Naive B cell (primary cell): ENCODE measurements around the gene NKX2-1. TPM values are rescaled to one million over a fixed set of nuclear protein-coding genes. Genes with fewer than 3 reads are reported as not detected.
A peak's percentile ranks its signal among the peaks of the same experiment; 100 is the strongest.

Source experiments
- ATAC-seq, 2 donors: fragments of 150-1000 bp; cut with Tn5 transposase; 2 replicates each; pipeline ENCODE4 v1.10.0; 2021; ENCODE audit warnings: low read depth in 2 of 2, mild to moderate bottlenecking in 2 of 2, moderate library complexity in 2 of 2
- DNase-seq: peaks from one replicate; pipeline ENCODE4 v3.0.0; 2022
- H3K27ac Mint-ChIP-seq, 6 donors: one replicate each; pipeline ENCODE4 v1.8.0; 2020 to 2022; ENCODE audit warnings: mild to moderate bottlenecking in 6 of 6, mixed read lengths in 6 of 6, moderate library complexity in 5 of 6, inconsistent platforms in 2 of 6
- H3K27me3 Mint-ChIP-seq, 3 donors: one replicate each; pipeline ENCODE4 v1.8.0; 2021 to 2022; ENCODE audit warnings: mixed read lengths in 3 of 3, mild to moderate bottlenecking in 1 of 3
- H3K36me3 Mint-ChIP-seq, 2 donors: one replicate each; pipeline ENCODE4 v1.8.0; 2020 to 2022; ENCODE audit warnings: mixed read lengths in 2 of 2, inconsistent platforms in 1 of 2, mild to moderate bottlenecking in 1 of 2
- H3K4me1 Mint-ChIP-seq, 3 donors: one replicate each; pipeline ENCODE4 v1.8.0; 2020 to 2022; ENCODE audit warnings: mixed read lengths in 3 of 3, inconsistent platforms in 1 of 3, mild to moderate bottlenecking in 1 of 3, moderate library complexity in 1 of 3
- H3K4me3 Mint-ChIP-seq, 8 donors: one replicate each; pipeline ENCODE4 v1.8.0; 2020 to 2022; ENCODE audit warnings: mild to moderate bottlenecking in 8 of 8, mixed read lengths in 8 of 8, moderate library complexity in 8 of 8, inconsistent platforms in 2 of 8
- H3K9me3 Mint-ChIP-seq, 7 donors: one replicate each; pipeline ENCODE4 v1.8.0; 2020 to 2022; ENCODE audit warnings: mixed read lengths in 7 of 7, mild to moderate bottlenecking in 5 of 7, inconsistent platforms in 2 of 7, moderate library complexity in 1 of 7
- polyA plus RNA-seq, 6 donors: library from polyadenylated mRNA; unstranded; fragments of 300-500 nt; fragmentation: Illumina TruSeq; gene quantifications; one replicate each; pipeline ENCODE4 v1.2.3, GENCODE V29; 2021; ENCODE audit warnings: low read depth in 6 of 6

NKX2-1 gene
- polyA plus RNA-seq, 6 donors from 2014 or later, result not detected

GRCh38 chr14:36506732-36507614, 13.1 kb downstream of the NKX2-1 start:
- Mint-ChIP-seq H3K9me3 (peaks cover 2 to 20% (median 6%) of the 10 kb centered on the region in 7 donors), H3K4me3 (no peak overlapping the region), H3K27me3 (peaks cover 69 to 88% (median 87%) of the 10 kb centered on the region in 3 donors), H3K36me3 (peaks cover 4 to 18% of the 10 kb centered on the region in 2 donors), H3K27ac (peak overlapping the region in 1 of 6 donors; percentile 18), H3K4me1 (peaks cover 4 to 9% (median 5%) of the 10 kb centered on the region in 3 donors)
- no peak for DNase-seq
- ATAC-seq, result no peak

- Mint-ChIP-seq H3K4me3 (no peak overlapping the region), H3K9me3 (peaks cover 2 to 20% (median 6%) of the 10 kb centered on the region in 7 donors), H3K4me1 (peaks cover 4 to 9% (median 5%) of the 10 kb centered on the region in 3 donors), H3K27ac (peak overlapping the region in 1 of 6 donors; percentile 18), H3K36me3 (peaks cover 4 to 18% of the 10 kb centered on the region in 2 donors), H3K27me3 (peaks cover 69 to 88% (median 88%) of the 10 kb centered on the region in 3 donors)
- DNase-seq, result no peak
- ATAC-seq, result no peak
Measured at GRCh38 chr14:36505892-36506731, 13.9 kb downstream of the NKX2-1 start.

- peaks cover 3 to 20% (median 6%) of the 10 kb centered on the region in 7 donors for H3K9me3 Mint-ChIP-seq
- DNase-seq, result no peak
- H3K4me1 Mint-ChIP-seq, result peaks cover 4 to 9% (median 5%) of the 10 kb centered on the region in 3 donors
- peaks cover 64 to 84% (median 83%) of the 10 kb centered on the region in 3 donors for H3K27me3 Mint-ChIP-seq
- no peak overlapping the region for H3K27ac Mint-ChIP-seq
- H3K36me3 Mint-ChIP-seq, result peaks cover under 1 to 18% of the 10 kb centered on the region in 2 donors
- H3K4me3 Mint-ChIP-seq, result peak overlapping the region in 2 of 8 donors; percentile 19 to 23
- no peak for ATAC-seq
Measured at GRCh38 chr14:36505181-36505815, 14.7 kb downstream of the NKX2-1 start.

- no peak for ATAC-seq
- peak overlapping the region in 3 of 8 donors; percentile 19 to 46 (median 23) for H3K4me3 Mint-ChIP-seq
- H3K9me3 Mint-ChIP-seq, result peaks cover 3 to 20% (median 6%) of the 10 kb centered on the region in 7 donors
- peaks cover 0 to 18% of the 10 kb centered on the region in 2 donors for H3K36me3 Mint-ChIP-seq
- H3K27ac Mint-ChIP-seq, result no peak overlapping the region
- DNase-seq, result no peak
- peaks cover 64 to 84% (median 83%) of the 10 kb centered on the region in 3 donors for H3K27me3 Mint-ChIP-seq
- peaks cover 4 to 9% (median 5%) of the 10 kb centered on the region in 3 donors for H3K4me1 Mint-ChIP-seq
Measured at GRCh38 chr14:36504771-36505175, 15.3 kb downstream of the NKX2-1 start.

GRCh38 chr14:36503771-36504741, 16.0 kb downstream of the NKX2-1 start:
- Mint-ChIP-seq H3K4me1 (peaks cover 4 to 9% (median 5%) of the 10 kb centered on the region in 3 donors), H3K27me3 (peaks cover 58 to 80% (median 79%) of the 10 kb centered on the region in 3 donors), H3K27ac (no peak overlapping the region), H3K36me3 (peaks cover 0 to 18% of the 10 kb centered on the region in 2 donors), H3K4me3 (no peak overlapping the region), H3K9me3 (peaks cover 2 to 20% (median 6%) of the 10 kb centered on the region in 7 donors)
- DNase-seq (no peak), ATAC-seq (no peak)

- Mint-ChIP-seq H3K9me3 (peaks cover 2 to 19% (median 6%) of the 10 kb centered on the region in 7 donors), H3K27ac (no peak overlapping the region), H3K36me3 (peaks cover 0 to 18% of the 10 kb centered on the region in 2 donors), H3K4me1 (peaks cover 4 to 9% (median 5%) of the 10 kb centered on the region in 3 donors), H3K27me3 (peaks cover 64 to 80% (median 73%) of the 10 kb centered on the region in 3 donors), H3K4me3 (no peak overlapping the region)
- ATAC-seq (no peak), DNase-seq (no peak)
Measured at GRCh38 chr14:36502558-36503508, 17.2 kb downstream of the NKX2-1 start.

- no peak overlapping the region for H3K27ac Mint-ChIP-seq
- no peak for ATAC-seq
Measured at GRCh38 chr14:36498938-36499337, 21.1 kb downstream of the NKX2-1 start.

GRCh38 chr14:36496346-36496745, 23.7 kb downstream of the NKX2-1 start:
- Mint-ChIP-seq H3K4me3 (no peak overlapping the region), H3K36me3 (no peaks in the 10 kb centered on the region), H3K27me3 (peaks cover 36 to 48% (median 46%) of the 10 kb centered on the region in 3 donors), H3K27ac (no peak overlapping the region), H3K9me3 (peaks cover 0 to 4% (median 0%) of the 10 kb centered on the region in 7 donors), H3K4me1 (no peaks in the 10 kb centered on the region)
- no peak for DNase-seq
- no peak for ATAC-seq

More at GRCh38 chr14:36498938-36499337, 21.1 kb downstream of the NKX2-1 start:
- Mint-ChIP-seq H3K4me1 (no peaks in the 10 kb centered on the region), H3K9me3 (peaks cover 0 to 4% (median 0%) of the 10 kb centered on the region in 7 donors), H3K27me3 (peaks cover 39 to 57% (median 52%) of the 10 kb centered on the region in 3 donors), H3K36me3 (peaks cover 0 to 8% of the 10 kb centered on the region in 2 donors), H3K4me3 (no peak overlapping the region)
- no peak for DNase-seq

GRCh38 chr14:36495666-36496065, 24.4 kb downstream of the NKX2-1 start:
- no peak for DNase-seq
- H3K4me3 Mint-ChIP-seq, result no peak overlapping the region
- ATAC-seq, result no peak

GRCh38 chr14:36493761-36494160, 26.3 kb downstream of the NKX2-1 start:
- peaks cover 23 to 48% (median 44%) of the 10 kb centered on the region in 3 donors for H3K27me3 Mint-ChIP-seq
- ATAC-seq (no peak), DNase-seq (no peak)
- H3K27ac Mint-ChIP-seq, result peak overlapping the region in 1 of 6 donors; percentile 47
- H3K4me3 Mint-ChIP-seq, result no peak overlapping the region
- peaks cover 0 to 4% (median 0%) of the 10 kb centered on the region in 7 donors for H3K9me3 Mint-ChIP-seq
- H3K4me1 Mint-ChIP-seq, result no peaks in the 10 kb centered on the region
- H3K36me3 Mint-ChIP-seq, result no peaks in the 10 kb centered on the region

More at GRCh38 chr14:36495666-36496065, 24.4 kb downstream of the NKX2-1 start:
- Mint-ChIP-seq H3K9me3 (peaks cover 0 to 4% (median 0%) of the 10 kb centered on the region in 7 donors), H3K27ac (no peak overlapping the region), H3K27me3 (peaks cover 36 to 54% (median 51%) of the 10 kb centered on the region in 3 donors), H3K4me1 (no peaks in the 10 kb centered on the region), H3K36me3 (no peaks in the 10 kb centered on the region)

GRCh38 chr14:36485773-36486172, 34.3 kb downstream of the NKX2-1 start:
- DNase-seq (no peak), ATAC-seq (no peak)
- H3K4me3 Mint-ChIP-seq, result no peak overlapping the region
- no peaks in the 10 kb centered on the region for H3K36me3 Mint-ChIP-seq
- H3K27ac Mint-ChIP-seq, result no peak overlapping the region
- no peaks in the 10 kb centered on the region for H3K4me1 Mint-ChIP-seq
- peaks cover 0 to 1% (median 0%) of the 10 kb centered on the region in 7 donors for H3K9me3 Mint-ChIP-seq
- H3K27me3 Mint-ChIP-seq, result peaks cover 21 to 36% (median 25%) of the 10 kb centered on the region in 3 donors
